HT-29 (cell line): ENCODE data around the gene TLE3. TPM values are rescaled to one million over a fixed set of nuclear protein-coding genes. Genes with fewer than 3 reads are reported as not detected.

Experiments used
- DNase-seq: peaks from one replicate; pipeline ENCODE4 v3.0.0-alpha.2; 2015; ENCODE audit warnings: low spot score
- small RNA-seq: library from RNA; depleted of rRNA; stranded (forward); fragments of <200 nt; gene quantifications from one replicate; pipeline ENCODE3, GENCODE V24; 2014
- total RNA-seq: library from RNA; depleted of rRNA; stranded (reverse); fragments of >200 nt; shearing (Covaris generic); gene quantifications from 2 replicates; pipeline ENCODE4 v1.2.3, GENCODE V29; 2014

The TLE3 gene
- total RNA-seq, 1 experiment from 2014 or later, result 77.6 TPM

GRCh38 chr15:70006259-70007147 lies 91.2 kb downstream of the TLE3 start:
- DNase-seq, result no peak

- no peak for DNase-seq
These were observed 92.9 kb downstream of the TLE3 start for GRCh38 chr15:70004826-70005225.

- DNase-seq, result no peak
These were observed 94.8 kb downstream of the TLE3 start for GRCh38 chr15:70002897-70003296.

GRCh38 chr15:70001859-70002258 lies 95.9 kb downstream of the TLE3 start:
- DNase-seq, result no peak

- no peak for DNase-seq
These were observed 98.2 kb downstream of the TLE3 start for GRCh38 chr15:69999392-70000085.

- no peak for DNase-seq
These were observed 99.0 kb downstream of the TLE3 start for GRCh38 chr15:69998541-69999391.

- peak; percentile 97 for DNase-seq
These were observed 99.9 kb downstream of the TLE3 start for GRCh38 chr15:69997813-69998212.

Small RNA genes lying within 50 kb of the gene (small RNA-seq; reads per million reads assigned to genes)
- gene MIR629, result 0.65 reads per million
